Brain microvascular endothelial cell (primary cell): Measurements from ENCODE around the gene MPHOSPH9.

Source experiments
- DNase-seq: peaks from one replicate; pipeline ENCODE4 v3.0.0-alpha.2; 2020
- H3K27ac ChIP-seq: fragments of 250-450 bp; sonication (Bioruptor Pico); 2 replicates; pipeline ENCODE4 v1.5.1; 2020; ENCODE audit warnings: mild to moderate bottlenecking, moderate library complexity
- H3K27me3 ChIP-seq: fragments of 250-450 bp; sonication (Bioruptor Pico); replicated peaks from 2 replicates; pipeline ENCODE4 v1.5.1; 2020; ENCODE audit warnings: mild to moderate bottlenecking
- H3K36me3 ChIP-seq: fragments of 250-450 bp; sonication (Bioruptor Pico); replicated peaks from 2 replicates; pipeline ENCODE4 v1.5.1; 2020; ENCODE audit warnings: mild to moderate bottlenecking
- H3K4me3 ChIP-seq: 2 replicates; pipeline ENCODE4 v1.5.1; 2011; ENCODE audit warnings: low read depth, mild to moderate bottlenecking, control low read depth, low read length, moderate library complexity
- CTCF ChIP-seq: IDR thresholded peaks from 2 replicates; pipeline ENCODE4 v1.5.1; 2011; ENCODE audit warnings: low read depth, mild to moderate bottlenecking, moderate library complexity, low read length, control low read depth, inconsistent platforms; ENCODE audit errors: missing control alignments
- in situ Hi-C: cut with HindIII; loops from 2 replicates; pipeline ENCODE4 v1.10.0; 2017; ENCODE audit warnings: low sequenced_read_pairs, low pct_ligation_motif_present

The MPHOSPH9 gene

GRCh38 chr12:123271001-123271668 is 38.2 kb upstream of the MPHOSPH9 start:
- Histone ChIP-seq H3K36me3 (peaks cover 8% of the 10 kb centered on the region), H3K4me3 (peak overlapping the region; percentile 81), H3K27me3 (no peaks in the 10 kb centered on the region), H3K27ac (peak overlapping the region; percentile 56)
- DNase-seq, result peak; percentile 40
- in situ Hi-C loops, result no loop called here
- TF ChIP-seq CTCF, result peak; percentile 52

GRCh38 chr12:123270214-123271000 is 37.5 kb upstream of the MPHOSPH9 start:
- peak; percentile 19 for DNase-seq
- no peaks in the 10 kb centered on the region for H3K27me3 ChIP-seq
- H3K27ac ChIP-seq, result peak overlapping the region; percentile 56
- in situ Hi-C loops, result no loop called here
- TF ChIP-seq CTCF, result no peak
- H3K36me3 ChIP-seq, result peaks cover 13% of the 10 kb centered on the region
- H3K4me3 ChIP-seq, result peak overlapping the region; percentile 81

GRCh38 chr12:123269896-123270213 is 36.9 kb upstream of the MPHOSPH9 start:
- Histone ChIP-seq H3K27ac (peak overlapping the region; percentile 56), H3K27me3 (no peaks in the 10 kb centered on the region), H3K36me3 (peaks cover 16% of the 10 kb centered on the region), H3K4me3 (peak overlapping the region; percentile 81)
- DNase-seq, result no peak
- in situ Hi-C loops, result no loop called here
- TF ChIP-seq CTCF, result no peak

GRCh38 chr12:123269395-123269892 is 36.5 kb upstream of the MPHOSPH9 start:
- Histone ChIP-seq H3K4me3 (peak overlapping the region; percentile 81), H3K27me3 (no peaks in the 10 kb centered on the region), H3K36me3 (peaks cover 21% of the 10 kb centered on the region), H3K27ac (peak overlapping the region; percentile 56)
- DNase-seq, result peak; percentile 47
- in situ Hi-C loops, result no loop called here
- no peak for TF ChIP-seq CTCF

GRCh38 chr12:123268850-123269249 is 35.9 kb upstream of the MPHOSPH9 start:
- Histone ChIP-seq H3K27me3 (no peaks in the 10 kb centered on the region), H3K27ac (no peak overlapping the region), H3K4me3 (peak overlapping the region; percentile 81), H3K36me3 (peaks cover 21% of the 10 kb centered on the region)
- DNase-seq, result no peak
- in situ Hi-C loops, result no loop called here
- TF ChIP-seq CTCF, result no peak
